ENCODE data around the gene MAPK7. TPM values are rescaled to one million over a fixed set of nuclear protein-coding genes. Genes with fewer than 3 reads are reported as not detected.
A peak's percentile ranks its signal among the peaks of the same experiment; 100 is the strongest.

The MAPK7 gene
- total RNA-seq, 4 donors from 2014 or later = 29.5 to 62.4 (median 39.3) TPM

DNA sequence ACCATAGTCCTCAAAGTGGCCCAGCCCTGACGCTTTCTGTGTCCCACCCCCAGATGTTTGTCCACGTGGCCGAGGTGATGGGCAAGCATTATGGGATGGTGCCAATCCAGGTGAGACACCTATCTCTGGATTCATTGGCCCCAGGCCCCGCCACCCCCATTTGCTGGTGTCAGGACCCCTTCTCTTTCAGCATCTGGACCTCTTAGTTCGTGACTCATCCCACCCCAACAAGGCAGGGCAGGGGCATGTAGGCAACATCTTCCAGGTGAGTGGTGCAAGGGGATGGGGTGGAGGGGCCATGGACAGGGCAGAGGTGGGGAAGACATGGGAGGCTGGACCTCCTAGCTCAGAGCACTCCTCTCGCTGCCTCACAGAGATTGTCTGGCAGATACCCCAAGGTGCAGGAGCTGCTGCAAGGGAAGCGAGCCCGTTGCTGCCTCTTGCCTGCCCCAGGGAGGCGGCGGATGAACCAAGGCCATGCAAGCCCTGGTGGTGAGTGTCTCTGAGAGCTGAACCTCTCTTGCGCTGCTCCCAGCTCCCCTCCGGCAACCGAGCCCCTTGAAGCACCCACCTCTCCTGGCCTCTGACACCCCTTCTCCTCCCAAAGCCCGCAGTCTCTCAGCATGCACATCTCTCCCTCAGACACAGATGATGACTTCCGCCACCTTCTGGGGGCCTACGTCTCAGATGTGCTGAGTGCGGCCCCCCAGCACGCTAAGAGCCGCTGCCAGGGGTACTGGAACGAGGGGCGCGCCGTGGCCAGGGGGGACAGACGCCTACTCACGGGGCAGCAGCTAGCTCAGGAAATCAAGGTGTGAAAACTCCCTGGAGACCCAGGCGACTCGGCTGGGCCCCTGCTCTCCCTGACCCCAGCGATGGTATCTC lies 36.3 kb downstream of the MAPK7 start:
- no peak for DNase-seq (ENCODE audit: low spot score in 2 of 2)
- Histone ChIP-seq H3K9me3 (no peaks in the 10 kb centered on the region), H3K27me3 (no peaks in the 10 kb centered on the region), H3K36me3 (no peaks in the 10 kb centered on the region), H3K27ac (no peak overlapping the region), H3K4me3 (no peak overlapping the region), H3K4me1 (peaks cover 0 to 18% (median 0%) of the 10 kb centered on the region in 4 donors)
- WGBS, 2 donors = 86 to 87% methylated on average over 28 of the region's 28 CpGs
- TF ChIP-seq POLR2A (IDR thresholded peaks at IDR 0.05) = no peak
- TF ChIP-seq, protein P1, sequence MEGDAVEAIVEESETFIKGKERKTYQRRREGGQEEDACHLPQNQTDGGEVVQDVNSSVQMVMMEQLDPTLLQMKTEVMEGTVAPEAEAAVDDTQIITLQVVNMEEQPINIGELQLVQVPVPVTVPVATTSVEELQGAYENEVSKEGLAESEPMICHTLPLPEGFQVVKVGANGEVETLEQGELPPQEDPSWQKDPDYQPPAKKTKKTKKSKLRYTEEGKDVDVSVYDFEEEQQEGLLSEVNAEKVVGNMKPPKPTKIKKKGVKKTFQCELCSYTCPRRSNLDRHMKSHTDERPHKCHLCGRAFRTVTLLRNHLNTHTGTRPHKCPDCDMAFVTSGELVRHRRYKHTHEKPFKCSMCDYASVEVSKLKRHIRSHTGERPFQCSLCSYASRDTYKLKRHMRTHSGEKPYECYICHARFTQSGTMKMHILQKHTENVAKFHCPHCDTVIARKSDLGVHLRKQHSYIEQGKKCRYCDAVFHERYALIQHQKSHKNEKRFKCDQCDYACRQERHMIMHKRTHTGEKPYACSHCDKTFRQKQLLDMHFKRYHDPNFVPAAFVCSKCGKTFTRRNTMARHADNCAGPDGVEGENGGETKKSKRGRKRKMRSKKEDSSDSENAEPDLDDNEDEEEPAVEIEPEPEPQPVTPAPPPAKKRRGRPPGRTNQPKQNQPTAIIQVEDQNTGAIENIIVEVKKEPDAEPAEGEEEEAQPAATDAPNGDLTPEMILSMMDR (IDR thresholded peaks at IDR 0.05) = no peak
- no peak for TF ChIP-seq EP300 (IDR thresholded peaks at IDR 0.05)

DNA sequence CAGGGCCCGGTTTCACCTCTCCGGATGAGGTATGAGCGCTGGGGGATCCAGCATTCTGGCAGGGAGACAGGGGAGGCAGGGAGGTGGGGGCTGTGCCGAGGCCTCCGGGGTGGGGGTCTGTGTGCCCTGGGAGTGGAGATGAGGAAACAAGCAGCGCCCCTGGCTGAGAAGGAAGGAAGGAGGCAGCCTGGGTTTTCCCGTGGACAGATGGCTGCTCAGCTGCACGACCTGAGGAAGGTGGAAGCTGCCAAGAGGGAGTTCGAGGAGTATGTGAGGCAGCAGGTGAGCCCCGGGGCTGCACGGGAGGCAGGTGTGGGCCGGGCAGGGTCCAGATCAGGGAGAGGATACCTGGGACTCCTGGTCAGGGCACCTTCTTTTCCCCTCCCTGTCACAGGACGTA lies 37.0 kb downstream of the MAPK7 start:
- WGBS, 2 donors = 76 to 83% methylated on average over 13 of the region's 13 CpGs
- Histone ChIP-seq H3K36me3 (no peaks in the 10 kb centered on the region), H3K4me1 (peaks cover 0 to 18% (median 0%) of the 10 kb centered on the region in 4 donors), H3K27ac (no peak overlapping the region), H3K4me3 (no peak overlapping the region), H3K27me3 (no peaks in the 10 kb centered on the region), H3K9me3 (no peaks in the 10 kb centered on the region)
- TF ChIP-seq EP300 (IDR thresholded peaks at IDR 0.05) (no peak), POLR2A (IDR thresholded peaks at IDR 0.05) (no peak)
- TF ChIP-seq, protein P1 (IDR thresholded peaks at IDR 0.05) = no peak
- DNase-seq (ENCODE audit: low spot score in 2 of 2) = no peak

DNA sequence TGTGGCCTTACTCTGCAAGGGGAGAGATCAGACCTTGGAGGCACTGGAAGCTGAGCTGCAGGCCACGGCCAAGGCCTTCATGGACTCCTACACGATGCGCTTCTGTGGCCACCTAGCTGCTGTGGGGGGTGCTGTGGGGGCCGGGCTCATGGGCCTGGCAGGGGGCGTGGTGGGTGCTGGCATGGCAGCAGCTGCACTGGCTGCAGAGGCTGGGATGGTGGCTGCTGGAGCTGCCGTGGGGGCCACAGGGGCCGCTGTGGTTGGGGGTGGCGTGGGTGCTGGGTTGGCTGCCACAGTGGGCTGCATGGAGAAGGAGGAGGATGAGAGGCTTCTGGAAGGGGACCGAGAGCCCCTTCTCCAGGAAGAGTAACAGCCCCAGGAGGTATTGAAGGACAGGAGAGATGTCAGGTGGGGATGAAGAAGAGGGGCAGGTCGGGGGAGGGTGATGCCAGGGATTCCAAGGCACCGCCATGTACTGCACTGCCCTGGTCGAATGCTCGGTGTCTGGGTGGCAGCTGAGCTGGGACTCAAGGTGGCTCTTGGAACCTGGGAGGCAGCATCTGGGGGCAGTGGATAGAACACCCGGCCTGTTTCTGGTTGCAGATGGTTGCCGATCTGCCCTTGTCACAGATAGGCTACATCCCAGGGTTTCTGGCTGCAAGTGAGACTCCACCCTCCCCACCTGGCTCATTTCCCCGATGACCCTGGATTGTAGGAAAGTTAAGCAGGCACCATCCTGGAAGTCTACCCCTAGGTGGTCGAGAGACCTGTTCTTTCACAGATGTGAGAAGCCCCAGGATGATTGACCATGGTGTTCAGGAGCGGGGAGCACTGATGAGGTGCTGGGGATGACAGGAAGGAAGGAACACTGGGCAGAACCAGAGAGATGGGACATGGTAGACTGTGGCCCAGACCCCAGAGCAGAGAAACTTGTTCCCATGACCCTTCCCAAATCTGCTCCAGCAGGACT lies 37.8 kb downstream of the MAPK7 start:
- DNase-seq (ENCODE audit: low spot score in 2 of 2) = no peak
- Histone ChIP-seq H3K36me3 (no peaks in the 10 kb centered on the region), H3K4me3 (no peak overlapping the region), H3K4me1 (peaks cover 0 to 14% (median 0%) of the 10 kb centered on the region in 4 donors), H3K9me3 (no peaks in the 10 kb centered on the region), H3K27me3 (no peaks in the 10 kb centered on the region), H3K27ac (no peak overlapping the region)
- 92% methylated on average over 14 to 17 of the region's 18 CpGs for WGBS, 2 donors
- TF ChIP-seq EP300 (IDR thresholded peaks at IDR 0.05) = no peak
- TF ChIP-seq, protein P1 (IDR thresholded peaks at IDR 0.05) = no peak

DNA sequence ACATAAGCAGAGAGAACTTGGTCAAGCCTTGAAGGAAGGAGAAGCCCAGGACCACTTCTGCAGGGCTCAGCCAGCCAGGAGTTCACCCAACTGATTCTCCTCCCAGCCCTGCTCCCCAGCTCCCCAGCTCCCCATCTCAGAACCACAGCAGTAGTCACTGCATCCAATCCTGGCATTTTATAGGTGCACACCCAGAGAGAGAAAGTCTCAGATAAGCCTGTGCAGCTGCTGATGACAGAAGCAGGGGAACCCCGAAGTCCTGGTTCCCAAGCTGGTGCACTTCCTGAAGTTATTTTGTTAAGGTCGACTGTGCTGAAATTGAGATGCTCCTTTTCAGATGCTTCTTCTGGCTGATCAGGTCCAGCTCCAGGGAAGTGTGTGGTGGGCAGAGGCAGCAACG lies 39.3 kb downstream of the MAPK7 start:
- Histone ChIP-seq H3K4me1 (peaks cover 0 to 5% (median 0%) of the 10 kb centered on the region in 4 donors), H3K36me3 (no peaks in the 10 kb centered on the region), H3K4me3 (no peak overlapping the region), H3K9me3 (no peaks in the 10 kb centered on the region), H3K27ac (peak overlapping the region in 2 of 4 donors; percentile 45 to 55), H3K27me3 (no peaks in the 10 kb centered on the region)
- no peak for DNase-seq (ENCODE audit: low spot score in 2 of 2)
- 62 to 75% methylated on average over 3 of the region's 3 CpGs for WGBS, 2 donors
- TF ChIP-seq, protein P1 (IDR thresholded peaks at IDR 0.05) = no peak
- TF ChIP-seq EP300 (IDR thresholded peaks at IDR 0.05) (no peak), POLR2A (IDR thresholded peaks at IDR 0.05) (no peak)
